DMS153 (cell line): Measurements from ENCODE around the gene BRD8.
"Not testable (repeated sequence)": the region's sequence is repeated elsewhere in the genome, so short reads cannot be mapped to it uniquely, and the experiment has no call there.

Experiments
- DNase-seq: peaks from one replicate; lab custom pipeline; 2025; lab: John Stamatoyannopoulos, UW

The BRD8 gene

GRCh38 chr5:138178516-138179276, at the start of gene BRD8, which contains the start of gene KIF20A:
BRD8 (minus strand) TSS chr5:138178630; CDS start chr5:138178614, 16 bp downstream.
KIF20A (plus strand) TSS chr5:138179112; CDS start chr5:138179681, 569 bp downstream.
- peak; percentile 78 for DNase-seq

GRCh38 chr5:138226910-138227309, 48.5 kb upstream of the BRD8 start:
- no peak for DNase-seq

GRCh38 chr5:138224712-138225111, 46.3 kb upstream of the BRD8 start:
- DNase-seq = no peak

- DNase-seq = no peak
Observed at GRCh38 chr5:138223532-138223931, 45.1 kb upstream of the BRD8 start.

- no peak for DNase-seq
Observed at GRCh38 chr5:138216799-138217198, 38.4 kb upstream of the BRD8 start.

- peak; percentile 94 for DNase-seq
Observed at GRCh38 chr5:138213161-138214029, 35.0 kb upstream of the BRD8 start, which contains the start of gene CDC23. CDC23 (minus strand) TSS chr5:138213323; CDS start chr5:138213312, 11 bp downstream.

- no peak for DNase-seq
Observed at GRCh38 chr5:138212828-138213160, 34.4 kb upstream of the BRD8 start.

GRCh38 chr5:138210985-138211384, 32.6 kb upstream of the BRD8 start:
- no peak for DNase-seq

GRCh38 chr5:138193859-138194258, 15.4 kb upstream of the BRD8 start:
- DNase-seq = not testable (repeated sequence)

- DNase-seq = no peak
Observed at GRCh38 chr5:138192826-138193225, 14.4 kb upstream of the BRD8 start.

- DNase-seq = no peak
Observed at GRCh38 chr5:138188626-138189025, 10.2 kb upstream of the BRD8 start.

- no peak for DNase-seq
Observed at GRCh38 chr5:138186002-138186447, 7.6 kb upstream of the BRD8 start.

- no peak for DNase-seq
Observed at GRCh38 chr5:138182808-138183207, 4.4 kb upstream of the BRD8 start.

GRCh38 chr5:138180841-138181240, 2.4 kb upstream of the BRD8 start:
- no peak for DNase-seq

- peak; percentile 1 for DNase-seq
Observed at GRCh38 chr5:138180183-138180782, 1.9 kb upstream of the BRD8 start.

- DNase-seq = no peak
Observed at GRCh38 chr5:138179277-138179857, 937 bp upstream of the BRD8 start.

GRCh38 chr5:138177941-138178515, 402 bp downstream of the BRD8 start:
- DNase-seq = no peak

- no peak for DNase-seq
Observed at GRCh38 chr5:138170299-138170698, 8.1 kb downstream of the BRD8 start.

GRCh38 chr5:138169124-138169523, 9.3 kb downstream of the BRD8 start:
- no peak for DNase-seq

- DNase-seq = no peak
Observed at GRCh38 chr5:138163721-138164120, 14.7 kb downstream of the BRD8 start.

GRCh38 chr5:138160706-138161105, 17.7 kb downstream of the BRD8 start:
- no peak for DNase-seq

GRCh38 chr5:138159666-138160065, 18.8 kb downstream of the BRD8 start:
- no peak for DNase-seq
